Inflammatory macrophage treated with lipopolysaccharide for 4 hours (primary cell): ENCODE results near the gene CYTH1.

Experiments
- DNase-seq: peaks from one replicate; pipeline ENCODE4 v3.0.0-alpha.2; 2020

The CYTH1 gene

DNA sequence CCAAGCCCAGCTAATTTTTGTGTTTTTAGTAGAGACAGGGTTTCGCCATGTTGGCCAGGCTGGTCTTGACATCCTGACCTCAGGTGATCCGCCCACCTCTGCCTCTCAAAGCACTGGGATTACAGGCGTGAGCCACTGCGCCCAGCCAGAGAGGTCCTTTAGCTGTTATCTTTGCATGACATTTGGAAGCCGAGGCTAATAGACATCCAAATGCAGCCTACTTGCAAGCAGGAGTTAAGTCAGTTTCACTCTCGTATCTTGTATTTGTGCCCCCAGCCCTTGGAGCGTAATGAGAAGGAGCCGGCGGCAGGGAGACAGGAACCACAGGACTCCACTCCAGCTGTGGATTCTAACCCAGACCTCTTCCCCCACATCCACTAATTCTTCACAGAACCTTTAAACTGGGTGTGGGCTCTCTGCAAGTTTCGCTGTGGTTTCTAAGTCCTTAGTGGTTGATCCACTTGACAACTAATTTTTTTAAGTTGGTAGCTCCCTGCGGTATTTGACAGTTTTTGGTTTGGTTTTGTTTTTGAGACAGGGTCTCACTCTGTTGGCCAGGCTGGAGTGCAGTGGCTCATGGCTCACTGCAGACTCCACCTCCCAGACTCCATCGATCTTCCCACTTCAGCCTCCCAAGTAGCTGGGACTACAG is 3.1 kb upstream of the CYTH1 start:
- no peak for DNase-seq

DNA sequence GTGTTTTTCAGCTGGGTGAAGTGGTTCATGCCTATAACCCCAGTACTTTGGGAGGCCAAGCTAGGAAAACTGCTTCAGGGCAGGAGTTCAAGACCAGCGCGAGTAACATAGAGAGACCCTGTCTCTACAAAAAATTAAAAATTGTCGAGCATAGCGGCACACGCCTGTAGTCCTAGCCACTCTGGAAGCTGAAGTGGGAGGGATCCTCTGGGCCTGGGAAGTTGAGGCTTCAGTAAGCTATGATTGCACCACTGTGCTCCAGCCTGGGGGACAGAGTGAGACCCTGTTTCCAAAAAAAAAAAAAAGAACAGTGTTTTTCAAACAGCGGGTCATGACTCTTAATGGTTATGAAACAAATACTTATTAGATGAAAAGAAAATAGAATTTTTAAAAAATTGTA is 2.3 kb upstream of the CYTH1 start:
- DNase-seq, result no peak

DNA sequence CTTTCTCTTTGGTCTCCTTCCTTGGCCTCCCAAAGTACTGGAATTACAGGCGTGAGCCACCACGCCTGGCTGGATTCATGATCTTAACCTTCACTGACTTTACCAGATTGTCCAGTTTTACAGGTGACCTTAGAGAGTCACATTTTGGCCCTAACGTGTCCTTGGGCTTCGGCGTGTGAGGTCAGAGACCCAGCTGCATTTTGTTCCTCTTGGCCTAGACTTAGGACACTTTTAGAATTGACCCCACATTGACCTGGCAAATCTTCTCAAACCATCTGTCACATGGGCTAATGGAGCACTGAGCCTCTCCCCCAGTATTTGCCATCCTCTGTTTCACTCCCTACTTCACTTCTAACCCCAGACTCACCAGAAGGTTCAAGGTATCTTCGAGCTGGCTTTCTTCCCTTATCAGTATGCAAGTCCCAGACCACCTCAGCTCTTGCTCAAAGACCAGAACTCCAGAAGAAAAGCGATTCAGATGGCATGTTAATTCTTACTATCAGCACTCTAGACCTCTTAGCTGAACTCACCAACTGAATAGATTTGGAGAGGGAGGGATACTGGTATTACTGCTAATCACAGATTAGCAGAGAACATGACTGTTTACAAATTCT is 1.7 kb upstream of the CYTH1 start:
- no peak for DNase-seq

DNA sequence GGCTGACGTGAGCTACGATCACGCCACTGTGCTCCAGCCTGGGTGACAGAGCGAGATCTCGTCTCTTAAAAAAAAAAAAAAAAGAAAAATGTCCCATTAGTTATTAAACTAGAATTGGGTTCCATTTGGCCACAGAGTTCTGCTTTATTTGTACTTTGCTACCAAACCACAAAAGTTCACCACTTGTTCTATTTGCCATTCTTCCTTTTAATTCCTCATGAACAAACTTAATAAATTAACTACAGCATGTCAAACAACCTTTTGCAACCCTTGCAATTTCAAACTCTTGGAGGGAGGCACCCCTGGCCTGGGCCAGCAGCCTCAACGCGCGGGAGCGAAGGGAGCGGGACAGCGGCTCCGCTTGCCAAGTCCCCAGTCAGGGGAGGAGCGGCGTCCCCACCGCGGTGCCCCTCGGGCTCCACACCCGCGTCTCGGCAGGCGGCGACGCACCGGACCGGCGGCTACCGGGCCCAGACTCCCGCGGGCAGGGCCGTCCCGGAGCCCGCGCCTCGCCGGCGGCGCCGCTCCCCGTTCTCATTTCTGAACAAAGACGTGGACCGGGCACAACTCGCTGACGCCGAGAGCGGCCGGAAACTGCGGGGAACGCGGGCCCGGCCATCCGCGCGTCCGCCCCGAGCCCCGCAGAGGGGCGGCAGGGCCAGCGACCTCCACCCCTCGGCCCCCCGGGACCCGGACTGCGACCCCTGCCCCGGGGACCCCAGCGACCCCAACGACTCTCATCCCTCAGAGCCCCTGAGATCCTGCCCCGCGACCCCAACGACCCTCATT is 775 bp downstream of the CYTH1 start:
- DNase-seq, result peak; percentile 45

DNA sequence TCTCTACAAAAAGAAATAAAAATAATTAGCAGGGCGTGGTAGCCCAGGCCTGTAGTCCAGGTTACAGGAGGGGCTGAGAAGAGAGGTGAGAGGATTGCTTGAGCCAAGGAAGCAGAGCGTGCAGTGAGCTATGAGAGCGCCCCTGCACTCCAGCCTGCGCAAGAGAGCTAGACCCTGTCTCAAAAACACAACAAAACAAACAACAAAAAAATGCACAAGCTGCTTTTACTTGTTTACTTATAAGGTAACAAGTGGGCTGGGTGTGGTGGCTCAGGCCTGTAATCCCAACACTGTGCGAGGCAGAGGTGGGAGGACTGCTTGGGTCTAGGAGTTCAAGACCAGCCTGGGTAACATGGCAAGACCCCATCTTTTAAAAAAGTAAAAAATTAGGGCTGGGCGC is 1.7 kb downstream of the CYTH1 start:
- no peak for DNase-seq

DNA sequence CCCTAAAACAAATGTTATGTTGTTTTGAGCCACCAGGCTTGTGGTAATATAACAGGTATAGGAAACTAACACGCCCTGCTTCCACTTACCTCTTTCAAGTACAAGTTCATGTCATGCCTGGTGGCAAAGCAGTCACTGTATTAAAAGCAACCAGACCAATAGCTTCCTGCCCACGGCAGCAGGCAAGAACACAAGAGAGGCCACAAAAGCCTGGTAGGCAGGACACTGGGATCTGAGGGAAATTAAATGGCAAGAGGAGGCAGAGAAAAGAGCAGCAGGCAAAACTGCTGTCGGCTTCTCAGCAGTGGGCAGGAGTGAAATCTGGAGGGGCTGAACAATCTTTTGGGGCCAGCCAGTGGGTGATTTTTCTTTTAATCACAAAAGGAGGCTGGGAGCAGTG is 2.2 kb downstream of the CYTH1 start:
- peak; percentile 47 for DNase-seq

DNA sequence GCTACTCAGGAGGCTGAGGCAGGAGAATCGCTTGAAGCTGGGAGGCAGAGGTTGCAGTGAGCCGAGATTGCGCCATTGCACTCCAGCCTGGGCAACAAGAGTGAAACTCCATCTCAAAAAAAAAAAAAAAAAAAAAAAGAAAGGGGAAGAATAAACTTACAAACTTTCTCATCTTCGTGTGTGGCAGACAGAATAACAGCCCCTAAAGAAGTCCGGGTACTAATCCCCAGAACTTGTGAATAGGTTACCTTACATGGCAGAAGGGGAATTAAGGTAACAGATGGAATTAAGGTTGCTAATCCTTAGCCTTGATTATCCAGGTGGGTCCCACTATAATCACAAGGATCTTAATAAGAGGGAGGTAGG is 2.8 kb downstream of the CYTH1 start:
- DNase-seq, result peak; percentile 65

DNA sequence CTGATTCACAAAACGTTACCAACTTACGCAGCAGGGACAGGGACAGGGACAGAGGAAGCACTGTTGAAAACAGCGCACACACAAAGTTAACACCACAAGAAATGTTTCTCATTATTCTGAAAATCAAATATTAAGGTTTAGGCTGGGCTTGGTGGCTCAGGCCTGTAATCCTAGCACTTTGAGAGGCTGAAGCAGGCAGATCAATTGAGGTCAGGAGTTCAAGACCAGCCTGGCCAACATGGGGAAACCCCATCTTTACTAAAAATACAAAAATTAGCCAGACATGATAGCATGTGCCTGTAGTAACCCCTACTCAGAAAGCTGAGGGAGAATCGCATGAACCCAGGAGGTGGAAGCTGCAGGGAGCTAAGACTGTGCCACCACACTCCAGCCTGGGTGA is 4.2 kb downstream of the CYTH1 start:
- peak; percentile 43 for DNase-seq

DNA sequence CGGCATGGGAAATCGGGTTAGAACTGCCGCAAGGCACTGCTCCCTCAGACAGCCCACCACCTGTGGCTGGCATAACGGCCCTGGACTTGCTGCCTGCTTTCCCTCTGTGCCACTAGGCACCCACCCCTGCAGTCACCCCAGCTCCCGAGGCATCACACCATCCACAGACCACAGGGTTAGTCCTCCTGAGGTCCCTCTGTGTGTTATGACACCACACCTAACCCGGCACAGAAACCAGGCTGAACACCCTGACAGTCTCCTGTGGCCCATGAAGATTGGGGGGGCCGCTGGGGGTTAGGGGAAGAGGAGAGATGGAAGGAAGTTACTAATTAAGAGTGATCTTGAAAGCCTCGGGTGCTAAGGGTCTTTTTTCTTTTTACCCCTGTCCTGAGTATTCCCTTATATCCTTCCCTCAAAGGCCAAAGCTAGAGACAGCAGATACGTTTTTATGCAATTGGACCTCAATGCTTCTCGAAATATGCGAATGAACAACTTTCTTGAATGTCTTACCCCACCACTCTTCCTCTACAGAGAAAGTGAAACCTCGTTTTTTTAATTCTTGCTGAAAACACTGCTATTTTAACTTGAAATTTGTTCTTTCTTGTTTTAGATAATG is 7.0 kb downstream of the CYTH1 start:
- DNase-seq, result peak; percentile 74

DNA sequence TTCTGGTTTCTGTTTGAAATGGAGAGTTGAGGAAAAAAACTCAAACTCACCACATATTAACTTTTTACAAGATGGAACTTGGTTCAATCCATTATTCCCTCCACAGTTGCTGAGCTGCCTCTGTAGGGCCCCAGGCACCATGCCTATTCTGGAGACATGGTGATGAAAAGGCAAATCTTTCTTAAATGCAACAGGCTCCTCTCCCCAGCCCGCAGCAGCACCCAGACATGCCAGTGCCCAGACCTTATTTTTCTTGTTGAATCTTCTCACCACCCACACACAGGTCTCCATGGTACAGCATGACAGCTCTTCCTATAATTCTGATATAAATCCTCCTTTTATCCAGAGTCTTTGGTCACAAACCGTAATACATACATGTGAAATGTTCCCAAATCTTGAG is 7.6 kb downstream of the CYTH1 start:
- DNase-seq, result no peak

DNA sequence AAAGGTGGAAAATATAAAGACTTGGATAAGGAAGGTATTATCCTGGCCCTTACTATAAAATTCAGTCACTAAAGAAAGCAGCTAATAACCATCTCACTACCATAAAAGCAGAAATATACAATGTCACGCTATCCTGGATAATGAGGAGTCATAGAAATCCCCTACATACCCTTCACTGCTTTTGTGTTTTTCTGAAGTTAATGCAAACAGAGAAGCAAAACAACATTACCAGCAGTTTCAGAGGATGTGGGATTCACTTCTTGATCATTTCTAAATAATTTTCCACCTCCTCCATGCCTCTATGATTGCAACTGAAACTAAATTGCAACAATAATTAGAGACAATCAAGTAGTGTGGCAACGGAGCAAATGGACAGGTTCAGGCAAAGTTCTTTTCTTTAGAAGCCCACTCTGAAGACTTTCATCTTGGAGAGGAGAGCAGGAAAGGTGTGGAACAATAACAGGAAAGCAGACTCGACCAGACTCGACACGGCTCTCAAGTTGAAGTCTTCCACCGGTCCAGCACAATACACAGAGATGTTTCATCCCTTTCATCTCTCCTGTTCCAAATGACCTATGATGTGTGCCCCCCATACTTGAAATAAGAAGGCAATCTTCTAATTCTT is 10.2 kb downstream of the CYTH1 start:
- DNase-seq, result peak; percentile 84

DNA sequence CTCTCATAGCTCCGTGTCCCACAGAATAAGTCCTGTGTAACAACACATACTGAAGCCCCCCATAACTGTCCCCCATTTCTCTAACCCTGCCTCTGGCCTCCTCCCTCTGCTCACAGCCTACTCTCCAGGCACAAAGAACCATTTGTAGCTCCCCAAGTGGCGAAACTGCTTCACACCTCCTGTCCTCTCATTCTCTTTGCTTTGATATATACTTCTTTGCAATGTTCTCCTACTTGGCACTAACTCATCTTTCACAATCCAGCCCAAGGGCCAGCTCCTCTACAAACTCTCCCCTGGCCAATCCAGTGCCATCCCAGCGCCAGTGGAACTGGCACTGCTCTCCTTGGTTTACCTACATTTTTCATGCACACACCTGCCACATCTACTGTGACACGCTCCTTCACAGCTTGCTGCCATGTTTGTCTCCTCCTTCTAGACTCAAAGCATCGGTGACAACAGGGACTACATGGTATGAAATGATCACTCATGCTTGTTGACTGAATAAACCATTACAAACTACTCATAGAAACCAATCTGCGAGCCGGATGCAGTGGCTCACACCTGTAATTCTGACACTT is 12.8 kb downstream of the CYTH1 start:
- DNase-seq, result no peak

DNA sequence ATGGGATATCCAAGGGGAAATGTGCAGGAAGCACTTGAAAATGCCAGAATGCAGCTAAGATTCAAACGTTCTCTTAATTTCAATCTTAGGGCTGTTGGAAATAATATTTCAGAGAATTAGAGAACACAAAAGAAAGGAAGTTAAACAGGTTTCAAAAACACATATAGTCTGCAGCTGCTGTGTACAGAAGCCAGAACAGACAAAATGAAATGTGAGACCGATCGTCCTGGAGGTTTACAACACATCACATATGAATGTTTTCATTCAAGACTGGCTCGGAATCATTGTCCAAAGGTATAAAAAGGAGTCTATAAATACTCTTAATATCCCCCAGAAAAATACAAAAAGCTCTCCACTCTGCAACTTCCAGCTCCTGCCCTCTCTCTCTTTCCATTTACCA is 14.3 kb downstream of the CYTH1 start:
- no peak for DNase-seq

DNA sequence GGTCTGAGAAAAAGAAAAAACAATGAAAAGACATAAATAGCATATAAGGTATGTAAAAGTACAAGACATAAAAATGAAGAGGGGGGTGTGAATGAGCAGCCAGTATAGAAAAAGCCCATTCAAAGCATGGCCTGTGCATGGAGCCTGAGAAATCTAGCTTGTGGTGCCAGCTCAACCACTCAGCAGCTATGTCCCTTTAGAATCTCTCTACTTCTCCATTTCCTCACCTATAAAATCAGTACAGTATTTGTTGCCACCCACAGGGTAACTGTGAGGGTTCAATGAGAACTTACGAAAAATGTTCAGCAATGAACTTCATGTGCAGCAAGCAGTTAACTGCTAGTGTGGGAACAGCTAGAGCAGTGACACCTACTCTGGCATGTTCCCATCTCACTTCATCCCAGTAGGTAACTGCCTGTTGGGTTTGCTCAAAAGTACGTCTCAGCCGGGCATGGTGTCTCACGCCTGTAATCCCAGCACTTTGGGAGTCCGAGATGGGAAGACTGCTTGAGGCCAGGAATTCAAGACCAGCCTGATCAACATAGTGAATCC is 15.3 kb downstream of the CYTH1 start:
- no peak for DNase-seq

DNA sequence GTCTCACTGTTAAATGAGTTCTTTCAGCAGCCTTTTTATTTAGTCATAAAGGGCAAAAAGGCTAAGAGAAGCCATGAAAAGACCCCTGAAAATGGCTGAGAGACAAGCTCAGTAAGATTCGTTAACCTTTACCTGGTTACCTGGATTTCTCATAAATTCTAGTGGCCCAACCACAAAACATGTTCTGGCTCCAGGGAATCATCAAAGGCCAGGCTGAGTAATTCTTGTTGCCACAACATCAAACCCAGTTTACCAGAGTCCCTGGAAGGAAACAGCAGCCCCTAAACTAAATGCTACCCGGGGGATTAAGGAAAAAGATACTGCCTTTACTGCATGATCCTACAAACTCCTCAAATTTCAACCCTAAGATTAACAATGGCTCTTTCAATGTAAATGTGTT is 15.8 kb downstream of the CYTH1 start:
- DNase-seq, result no peak

DNA sequence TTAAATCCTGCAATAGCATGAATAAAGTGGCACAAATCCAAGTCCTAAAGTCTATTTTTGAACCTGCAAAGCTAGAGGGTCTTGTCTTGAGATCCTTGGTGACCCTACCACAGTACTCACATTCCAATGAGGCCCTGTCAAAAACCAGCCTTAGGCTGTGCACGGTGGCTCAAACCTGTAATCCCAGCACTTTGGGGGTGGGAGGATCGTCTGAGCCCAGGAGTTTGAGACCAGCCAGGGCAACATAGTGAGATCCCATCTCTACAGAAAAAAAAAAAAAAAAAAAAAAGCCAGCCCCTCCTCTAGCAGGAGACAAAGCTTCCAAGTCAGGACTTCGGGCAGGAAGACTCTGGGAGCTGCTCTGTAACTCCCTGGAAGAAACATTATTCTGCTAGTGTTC is 16.3 kb downstream of the CYTH1 start:
- no peak for DNase-seq

DNA sequence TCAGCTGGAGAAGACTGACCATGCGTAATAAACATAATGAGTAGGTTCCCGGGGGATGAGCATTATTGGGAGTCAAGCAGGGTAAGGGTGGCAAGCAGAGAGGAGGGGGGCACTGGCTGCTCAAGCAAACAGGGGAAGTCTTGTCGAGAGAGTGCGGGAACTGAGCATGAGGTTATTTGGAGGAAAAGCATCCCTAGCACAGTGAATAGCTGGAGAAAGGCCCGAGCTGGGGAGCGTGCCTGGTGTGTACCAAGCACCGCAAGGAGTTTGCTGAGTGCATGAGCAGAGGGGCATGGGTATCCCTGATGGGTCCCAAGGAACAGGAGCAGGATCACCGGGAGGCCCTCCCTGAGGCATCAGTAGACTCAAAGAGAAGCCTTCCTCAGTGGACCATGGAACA is 17.2 kb downstream of the CYTH1 start:
- no peak for DNase-seq

DNA sequence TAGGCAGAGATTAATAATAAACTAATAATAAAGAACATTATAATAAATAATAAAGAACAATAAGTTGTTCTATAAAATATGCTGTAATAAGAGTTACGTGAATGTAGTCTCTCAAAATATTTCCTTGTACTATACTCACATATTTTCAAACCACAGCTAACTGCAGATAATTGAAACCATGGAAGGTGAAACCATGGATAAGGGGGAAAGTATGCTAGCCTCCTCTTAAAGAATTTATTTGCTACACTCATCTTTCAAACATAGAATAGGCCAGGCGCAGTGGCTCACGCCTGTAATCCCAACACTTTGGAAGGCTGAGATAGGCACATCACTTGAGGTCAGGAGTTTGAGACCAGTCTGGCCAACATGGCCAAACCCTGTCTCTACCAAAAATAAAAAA is 18.5 kb downstream of the CYTH1 start:
- no peak for DNase-seq

DNA sequence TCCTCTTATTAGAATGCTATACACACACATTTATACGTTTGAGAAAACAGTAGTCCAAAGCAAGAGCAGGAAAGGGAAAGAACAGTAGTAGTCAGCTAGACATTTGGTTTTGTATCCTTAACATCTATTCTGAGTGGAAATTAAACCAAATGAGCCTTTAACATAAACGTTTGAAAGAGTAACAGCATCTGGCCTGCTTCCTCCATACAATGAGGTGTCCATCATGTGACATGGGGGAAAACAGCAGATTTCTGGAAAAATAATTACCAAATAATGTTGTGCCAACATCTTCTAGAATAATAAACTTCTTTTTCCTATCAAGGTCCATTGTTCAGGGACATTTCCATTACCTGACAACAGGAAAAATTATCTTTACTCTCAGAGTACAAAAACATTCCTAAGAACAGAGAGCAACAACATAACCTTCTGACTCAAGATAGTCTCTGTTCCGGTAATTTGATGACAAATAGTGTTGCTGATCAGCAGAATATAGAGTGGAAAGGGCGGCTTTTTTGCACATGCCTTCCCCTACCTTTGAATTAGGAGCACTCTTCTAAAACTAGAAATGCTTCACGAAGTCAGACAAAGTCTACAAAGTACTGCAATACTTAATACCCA is 20.2 kb downstream of the CYTH1 start:
- DNase-seq, result peak; percentile 50

DNA sequence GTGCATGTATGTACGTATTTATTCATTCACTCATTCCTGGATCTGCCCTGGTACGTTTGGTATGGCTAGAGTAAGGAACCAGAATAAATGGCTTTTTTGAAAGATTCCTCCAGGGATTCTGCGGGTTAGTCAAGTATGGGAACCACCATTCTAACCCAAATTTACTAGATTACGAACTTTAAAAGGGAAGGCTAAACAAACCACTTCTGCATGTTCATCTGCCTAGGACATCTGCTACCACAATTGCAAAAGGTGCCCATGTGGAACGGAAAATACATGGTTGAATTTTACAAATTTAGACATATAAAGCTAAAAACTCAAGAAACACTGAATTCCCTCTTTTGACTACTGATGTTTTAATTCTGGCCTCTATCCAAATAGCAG is 22.1 kb downstream of the CYTH1 start:
- no peak for DNase-seq

DNA sequence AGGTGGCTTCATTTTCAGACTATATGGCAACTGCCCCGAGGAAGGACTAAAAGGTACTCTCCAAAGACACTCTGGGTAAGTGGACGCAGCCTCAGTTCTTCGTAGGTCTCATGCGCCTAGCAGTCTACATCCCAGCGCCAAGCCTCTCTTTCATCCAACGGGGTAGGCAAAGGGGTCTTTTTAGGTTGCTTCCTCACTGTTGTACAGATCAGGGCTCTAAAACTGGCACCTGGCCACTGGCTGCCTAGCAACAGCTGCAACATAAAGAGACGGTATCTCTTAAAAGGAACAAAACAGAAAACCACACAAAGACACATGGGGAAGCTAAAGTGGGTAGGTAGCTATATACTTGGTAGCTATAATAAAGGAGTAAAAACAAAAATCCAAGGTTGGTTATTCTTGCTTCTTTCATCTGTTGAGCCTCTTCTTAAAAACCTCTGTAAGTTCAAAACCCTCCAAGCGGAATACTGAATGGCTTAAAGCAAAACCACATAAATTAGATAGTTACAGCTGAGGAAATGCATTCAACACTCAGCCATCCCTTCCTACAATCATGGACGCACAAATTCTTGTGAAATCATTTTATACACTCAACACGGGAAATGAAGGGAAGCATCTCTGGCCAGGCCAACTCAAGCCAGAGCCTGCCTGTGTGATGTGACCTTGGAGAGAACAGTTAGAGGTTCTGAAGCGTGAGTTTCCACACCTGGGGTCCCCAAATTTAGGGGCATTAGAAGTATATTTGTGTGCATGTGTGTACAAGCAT is 22.7 kb downstream of the CYTH1 start:
- peak; percentile 61 for DNase-seq
